Umbilical cord (tissue), 2 donors: ENCODE results near the gene ARVCF. TPM values are rescaled to one million over a fixed set of nuclear protein-coding genes. Genes with fewer than 3 reads are reported as not detected.

Experiments
- DNase-seq: peaks from one replicate; pipeline ENCODE4 v3.0.0-alpha.2; 2015; ENCODE audit warnings: low spot score
- total RNA-seq: library from RNA; depleted of rRNA; stranded (reverse); fragments of >200 nt; gene quantifications from one replicate; pipeline ENCODE4 v1.2.3, GENCODE V29; 2014; ENCODE audit warnings: low replicate concordance; ENCODE audit not compliant: insufficient read depth

Gene ARVCF
- total RNA-seq, 1 donor from 2014 or later: 35.4 TPM

- peak; percentile 85 for DNase-seq
These were observed 54.2 kb downstream of the ARVCF start for GRCh38 chr22:19962246-19962908.

- no peak for DNase-seq
These were observed 54.8 kb downstream of the ARVCF start for GRCh38 chr22:19961868-19962245.

- DNase-seq: no peak
These were observed 55.4 kb downstream of the ARVCF start for GRCh38 chr22:19961201-19961580.

GRCh38 chr22:19960491-19961200 lies 56.0 kb downstream of the ARVCF start:
- no peak for DNase-seq

- no peak for DNase-seq
These were observed 56.8 kb downstream of the ARVCF start for GRCh38 chr22:19959587-19960490.

- peak; percentile 89 for DNase-seq
These were observed 57.5 kb downstream of the ARVCF start for GRCh38 chr22:19959043-19959586.

GRCh38 chr22:19958083-19959042 lies 58.3 kb downstream of the ARVCF start:
- no peak for DNase-seq

GRCh38 chr22:19957445-19957844 lies 59.2 kb downstream of the ARVCF start:
- DNase-seq: no peak

- no peak for DNase-seq
These were observed 61.1 kb downstream of the ARVCF start for GRCh38 chr22:19955241-19956128.

GRCh38 chr22:19951346-19951745 lies 65.3 kb downstream of the ARVCF start:
- DNase-seq: no peak

GRCh38 chr22:19948057-19948760 lies 68.4 kb downstream of the ARVCF start:
- no peak for DNase-seq

GRCh38 chr22:19943082-19944026 lies 73.3 kb downstream of the ARVCF start:
- peak; percentile 93 for DNase-seq

- peak; percentile 90 for DNase-seq
These were observed 74.2 kb downstream of the ARVCF start for GRCh38 chr22:19942157-19943081.

- peak; percentile 72 for DNase-seq
These were observed 75.1 kb downstream of the ARVCF start, which contains the start of the genes COMT and TXNRD2 for GRCh38 chr22:19941365-19942082. TSS of gene COMT (plus strand) at chr22:19941772. CDS start at chr22:19962527, 20,755 bp downstream. TSS of gene TXNRD2 (minus strand) at chr22:19941818. CDS start at chr22:19941803, 15 bp downstream.

GRCh38 chr22:19940536-19941364 lies 75.9 kb downstream of the ARVCF start:
- DNase-seq: no peak
